Stimulated activated CD4-positive, alpha-beta T cell treated with anti-CD3 and anti-CD28 coated beads, Interleukin-2, amount 100 ng/mL, for 48 hours (primary cell): ENCODE results near the gene CD163.
"Not testable (repeated sequence)": the region's sequence is repeated elsewhere in the genome, so short reads cannot be mapped to it uniquely, and the experiment has no call there.

Experiments used
- DNase-seq, 2 donors: peaks; one replicate each; pipeline ENCODE4 v3.0.0-alpha.2; 2020

The CD163 gene

GRCh38 chr12:7503686-7504415, at the start of gene CD163:
Gene CD163, minus strand, starts transcription at chr12:7503777. Its CDS starts 87 bp downstream, at chr12:7503690.
- no peak for DNase-seq

- DNase-seq, result no peak
Measured at GRCh38 chr12:7542813-7543212, 39.2 kb upstream of the CD163 start.

- DNase-seq, result no peak
Measured at GRCh38 chr12:7542046-7542445, 38.5 kb upstream of the CD163 start.

- DNase-seq, result no peak
Measured at GRCh38 chr12:7514416-7514815, 10.8 kb upstream of the CD163 start.

GRCh38 chr12:7512553-7512952, 9.0 kb upstream of the CD163 start:
- no peak for DNase-seq

- DNase-seq, result not testable (repeated sequence)
Measured at GRCh38 chr12:7509793-7510470, 6.4 kb upstream of the CD163 start.

GRCh38 chr12:7502612-7503011, 965 bp downstream of the CD163 start:
- DNase-seq, result no peak

GRCh38 chr12:7501031-7501588, 2.5 kb downstream of the CD163 start:
- DNase-seq, result no peak

- DNase-seq, result no peak
Measured at GRCh38 chr12:7499636-7500035, 3.9 kb downstream of the CD163 start.

- no peak for DNase-seq
Measured at GRCh38 chr12:7498809-7499208, 4.8 kb downstream of the CD163 start.

GRCh38 chr12:7497661-7498060, 5.9 kb downstream of the CD163 start:
- no peak for DNase-seq

- no peak for DNase-seq
Measured at GRCh38 chr12:7496451-7496850, 7.1 kb downstream of the CD163 start.

GRCh38 chr12:7495136-7495535, 8.4 kb downstream of the CD163 start:
- DNase-seq, result no peak

- no peak for DNase-seq
Measured at GRCh38 chr12:7493006-7493405, 10.6 kb downstream of the CD163 start.

- DNase-seq, result no peak
Measured at GRCh38 chr12:7486512-7486911, 17.1 kb downstream of the CD163 start.

- DNase-seq, result no peak
Measured at GRCh38 chr12:7485095-7485494, 18.5 kb downstream of the CD163 start.

GRCh38 chr12:7483343-7483742, 20.2 kb downstream of the CD163 start:
- DNase-seq, result no peak

GRCh38 chr12:7479771-7480170, 23.8 kb downstream of the CD163 start:
- DNase-seq, result no peak

- no peak for DNase-seq
Measured at GRCh38 chr12:7472060-7472459, 31.5 kb downstream of the CD163 start.

- DNase-seq, result peak; percentile 36 to 45
Measured at GRCh38 chr12:7460375-7461259, 43.0 kb downstream of the CD163 start.

GRCh38 chr12:7459973-7460372, 43.6 kb downstream of the CD163 start:
- no peak for DNase-seq

- no peak for DNase-seq
Measured at GRCh38 chr12:7451756-7452155, 51.8 kb downstream of the CD163 start.

GRCh38 chr12:7450667-7451066, 52.9 kb downstream of the CD163 start:
- no peak for DNase-seq
